Fibroblast of the conjunctiva (primary cell): Measurements from ENCODE around the gene SPSB2.

ENCODE experiments used
- DNase-seq: peaks from one replicate; pipeline ENCODE4 v3.0.0-alpha.2; 2010; ENCODE audit warnings: low read depth

Gene SPSB2

DNA sequence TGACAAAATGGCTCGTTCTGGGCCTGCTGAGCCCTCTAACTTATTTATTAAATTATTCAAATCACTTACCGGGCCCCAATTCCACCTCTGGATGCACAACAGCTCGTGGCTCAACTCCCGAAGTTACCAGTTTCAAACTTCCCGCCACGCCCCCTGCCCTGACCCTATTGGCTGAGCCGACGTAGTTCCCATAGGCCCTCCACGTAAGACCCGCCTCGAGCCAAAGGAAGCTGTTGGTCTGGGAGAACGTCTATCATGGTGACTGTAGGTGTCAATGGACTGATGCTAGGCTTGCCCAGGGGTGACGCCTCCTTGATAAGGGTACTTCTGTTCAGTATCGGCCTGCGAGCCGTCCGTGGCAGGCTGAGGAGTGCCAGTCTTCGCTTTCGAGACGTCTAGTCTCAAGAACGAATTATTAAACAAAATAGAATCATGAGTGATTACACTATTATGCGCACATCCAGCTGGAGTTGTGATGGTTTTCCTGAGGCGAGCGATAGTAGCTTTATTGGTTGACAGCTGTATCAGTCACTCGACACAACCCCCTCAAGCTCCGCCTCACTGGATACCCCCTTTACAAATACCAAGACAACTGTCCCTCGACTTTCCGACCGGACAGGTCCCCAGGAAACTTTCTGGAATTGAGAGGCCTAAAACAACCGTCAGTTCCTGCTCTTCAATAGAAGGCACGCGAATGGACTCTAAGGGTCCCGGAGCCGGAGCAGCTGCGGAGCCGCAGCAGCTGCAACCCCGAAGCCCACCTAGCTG is 21.8 kb downstream of the SPSB2 start, which contains the start of gene CDCA3:
Gene CDCA3, minus strand, starts transcription at position 134 of the 768 bp plus-strand sequence. CDS start 334 bp downstream, outside the sequence.
- DNase-seq: peak; percentile 99

DNA sequence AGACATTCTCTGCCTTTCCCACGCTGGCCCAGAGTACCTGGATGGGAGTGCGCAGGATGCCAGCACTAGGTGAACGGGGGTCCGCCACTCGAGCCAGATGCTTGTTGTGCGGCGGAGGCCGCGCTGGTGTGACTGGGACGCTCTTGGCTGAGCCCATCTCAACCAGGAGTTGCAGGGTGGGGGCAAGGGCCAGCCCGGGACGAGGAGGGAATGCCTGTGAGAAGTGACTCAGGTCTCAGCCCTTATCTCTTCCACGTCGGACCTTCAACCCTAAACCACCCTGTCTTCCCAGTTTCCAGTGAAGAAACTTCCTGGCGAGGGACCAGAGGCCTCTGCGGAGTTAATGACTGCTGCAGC is 22.3 kb downstream of the SPSB2 start:
- no peak for DNase-seq

DNA sequence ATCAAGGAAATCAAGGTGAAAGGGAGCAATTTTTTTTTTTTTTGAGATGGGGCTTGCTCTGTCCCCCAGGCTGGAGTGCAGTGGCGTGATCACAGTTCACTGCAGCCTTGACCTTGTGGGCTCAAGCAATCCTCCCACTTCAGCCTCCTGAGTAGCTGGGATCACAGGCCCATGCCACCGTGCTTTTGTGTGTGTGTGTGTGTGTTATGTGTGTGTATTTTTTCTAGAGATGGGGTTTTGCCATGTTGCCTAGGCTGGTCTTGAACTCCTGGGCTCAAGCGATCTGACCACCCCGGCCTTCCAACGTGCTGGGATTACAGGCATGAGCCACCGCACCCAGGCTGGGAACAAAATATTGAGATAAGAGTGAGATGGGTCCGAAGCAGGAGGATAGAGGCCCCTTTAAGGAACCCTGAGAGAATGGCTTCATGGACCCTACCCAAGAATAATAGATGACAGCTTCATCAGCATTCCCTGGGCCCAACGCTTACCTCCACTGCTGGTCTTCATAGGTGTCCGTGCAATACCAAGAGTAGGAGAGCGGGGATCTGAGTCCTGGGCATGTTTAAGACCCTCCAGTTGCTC is 23.0 kb downstream of the SPSB2 start:
- no peak for DNase-seq

DNA sequence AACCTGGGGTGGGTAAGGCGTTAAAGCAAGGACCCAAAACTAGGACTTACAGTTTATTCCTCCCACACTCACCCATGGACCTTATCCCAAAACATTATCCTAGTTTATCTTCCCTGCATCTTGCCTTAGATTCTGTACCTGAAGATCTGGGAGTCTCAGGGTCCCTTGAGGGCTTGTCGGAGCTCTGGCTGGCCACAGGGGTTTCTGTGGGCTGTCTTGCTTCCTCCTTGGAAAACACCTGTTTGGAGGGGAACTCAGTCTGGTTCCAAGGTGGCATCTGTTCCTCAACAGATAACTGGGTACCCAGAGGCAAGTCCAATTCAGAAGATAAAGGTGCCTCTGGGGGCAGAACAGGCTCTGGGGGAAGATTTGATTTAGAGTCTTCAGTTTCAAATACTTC is 23.7 kb downstream of the SPSB2 start:
- no peak for DNase-seq

DNA sequence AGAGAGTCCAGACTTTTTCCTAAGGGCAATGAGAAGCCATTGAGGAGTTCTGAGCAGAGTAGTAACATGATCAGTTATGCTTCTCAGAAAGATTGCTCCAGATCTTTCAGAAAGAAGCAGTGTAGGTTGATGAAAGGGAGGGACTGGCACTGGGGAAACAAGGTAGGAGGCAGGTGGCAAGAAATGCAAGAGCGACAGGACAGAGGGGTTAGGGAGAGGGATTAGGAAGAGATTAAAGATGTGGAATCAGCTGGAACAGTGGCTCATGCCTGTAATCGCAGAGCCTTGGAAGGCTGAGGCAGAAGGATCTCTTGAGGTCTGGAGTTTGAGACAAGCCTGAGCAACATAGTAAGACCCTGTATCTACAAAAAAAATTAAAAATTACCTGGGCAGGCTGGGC is 25.4 kb downstream of the SPSB2 start:
- no peak for DNase-seq

DNA sequence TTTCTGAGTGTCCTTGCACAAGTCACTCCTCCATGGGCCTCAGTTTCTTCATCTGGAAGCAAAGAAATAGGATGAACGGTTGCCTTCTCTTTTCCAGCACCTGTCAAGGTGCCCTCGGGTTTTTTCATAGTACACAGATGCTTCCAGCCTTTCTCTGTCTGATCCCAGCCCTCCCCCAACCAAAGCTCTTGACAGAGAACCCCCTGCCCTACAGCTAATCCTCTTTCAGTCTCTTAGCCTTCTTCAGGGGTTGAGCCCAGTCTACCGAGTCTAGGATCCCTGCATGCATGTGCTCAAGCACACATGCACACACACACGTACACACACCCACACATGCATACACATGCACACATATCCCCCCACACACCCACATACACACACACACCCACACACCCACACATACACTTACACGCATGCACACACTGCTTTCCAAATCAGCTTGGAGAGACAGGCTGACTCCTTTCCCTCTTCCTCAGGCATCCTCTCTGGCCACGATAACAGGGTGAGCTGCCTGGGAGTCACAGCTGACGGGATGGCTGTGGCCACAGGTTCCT is 26.7 kb downstream of the SPSB2 start:
- no peak for DNase-seq

DNA sequence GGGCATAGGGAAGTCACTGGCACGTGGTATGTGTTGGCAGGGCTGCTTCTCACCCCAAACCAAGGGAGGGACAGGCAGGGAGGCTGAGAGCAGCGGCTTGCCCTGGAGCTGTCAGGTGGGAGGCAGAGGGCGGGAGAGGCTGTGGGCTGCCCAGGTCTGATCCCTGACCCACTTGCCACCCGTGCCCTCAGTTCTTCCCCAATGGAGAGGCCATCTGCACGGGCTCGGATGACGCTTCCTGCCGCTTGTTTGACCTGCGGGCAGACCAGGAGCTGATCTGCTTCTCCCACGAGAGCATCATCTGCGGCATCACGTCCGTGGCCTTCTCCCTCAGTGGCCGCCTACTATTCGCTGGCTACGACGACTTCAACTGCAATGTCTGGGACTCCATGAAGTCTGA is 27.7 kb downstream of the SPSB2 start:
- DNase-seq: no peak

DNA sequence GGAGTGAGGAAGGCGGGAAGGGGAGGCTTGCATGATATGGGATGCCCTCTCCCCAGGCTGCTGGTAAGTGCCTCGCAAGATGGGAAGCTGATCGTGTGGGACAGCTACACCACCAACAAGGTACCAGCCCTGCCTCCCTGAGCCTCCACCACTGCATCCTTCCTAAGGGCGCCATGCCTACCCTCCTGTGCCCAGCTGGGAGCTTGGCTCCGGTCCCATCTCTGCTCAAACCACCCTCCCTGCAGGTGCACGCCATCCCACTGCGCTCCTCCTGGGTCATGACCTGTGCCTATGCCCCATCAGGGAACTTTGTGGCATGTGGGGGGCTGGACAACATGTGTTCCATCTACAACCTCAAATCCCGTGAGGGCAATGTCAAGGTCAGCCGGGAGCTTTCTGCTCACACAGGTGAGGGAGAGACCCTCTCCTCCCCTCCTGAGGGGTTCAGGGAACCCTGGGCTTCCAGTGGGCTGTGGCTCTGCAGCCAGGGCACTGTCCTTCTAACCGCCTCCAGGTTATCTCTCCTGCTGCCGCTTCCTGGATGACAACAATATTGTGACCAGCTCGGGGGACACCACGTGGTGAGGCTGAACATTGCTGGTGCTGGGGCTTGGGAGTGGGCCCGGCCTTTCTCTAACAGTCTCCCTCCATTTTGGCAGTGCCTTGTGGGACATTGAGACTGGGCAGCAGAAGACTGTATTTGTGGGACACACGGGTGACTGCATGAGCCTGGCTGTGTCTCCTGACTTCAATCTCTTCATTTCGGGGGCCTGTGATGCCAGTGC is 29.8 kb downstream of the SPSB2 start:
- no peak for DNase-seq

DNA sequence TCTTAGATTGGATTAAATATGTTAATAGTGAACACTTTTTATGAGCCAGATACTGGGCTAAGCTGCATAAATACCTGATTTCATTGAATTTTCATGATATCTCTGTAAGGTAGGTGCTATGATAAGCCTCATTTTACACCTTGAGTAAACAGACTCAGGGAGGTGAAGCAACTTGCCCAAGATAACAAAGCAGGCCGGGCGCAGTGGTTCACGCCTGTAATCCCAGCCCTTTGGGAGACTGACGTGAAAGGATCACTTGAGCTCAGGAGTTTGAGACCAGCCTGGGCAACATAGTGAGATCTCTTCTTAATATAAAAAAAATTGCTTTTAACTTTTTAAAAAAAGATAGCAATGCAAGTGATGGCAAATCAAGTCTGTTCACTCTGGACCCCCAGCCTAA is 31.0 kb downstream of the SPSB2 start:
- DNase-seq: no peak

DNA sequence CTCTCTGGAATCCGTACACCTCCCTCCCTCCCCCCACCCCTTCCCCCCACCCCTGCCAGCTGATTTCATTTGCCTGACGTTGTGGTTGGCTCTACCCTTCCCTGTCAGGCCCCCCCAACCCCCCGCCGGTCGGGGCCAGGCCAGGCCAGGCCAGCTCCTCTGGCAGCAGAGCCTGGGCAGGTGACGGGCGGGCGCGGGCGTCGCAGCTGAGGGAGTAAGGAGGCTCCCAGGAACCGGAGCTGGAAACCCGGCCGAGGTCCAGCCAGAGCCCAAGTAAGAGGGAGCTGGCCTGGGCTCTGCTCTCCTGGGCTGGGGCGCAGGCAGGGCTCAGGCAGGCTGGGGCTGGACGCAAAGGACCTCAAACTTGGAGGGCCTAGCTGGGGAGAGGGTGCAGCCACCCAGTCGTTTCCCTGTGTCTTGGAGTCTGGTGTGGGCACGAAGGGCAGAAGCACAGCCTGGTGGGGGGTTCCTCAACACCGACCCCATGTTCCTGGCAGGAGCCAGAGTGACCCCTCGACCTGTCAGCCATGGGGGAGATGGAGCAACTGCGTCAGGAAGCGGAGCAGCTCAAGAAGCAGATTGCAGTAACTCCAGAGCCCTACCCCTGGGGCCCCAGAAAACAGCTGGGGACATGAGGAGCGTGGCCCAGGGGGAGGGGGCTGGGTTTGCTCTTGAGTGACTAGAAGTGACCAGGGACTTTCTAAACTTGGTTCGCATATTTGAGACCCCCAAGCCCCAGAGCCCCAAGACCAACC is 32.2 kb downstream of the SPSB2 start, which contains the start of gene GNB3:
Gene GNB3, plus strand, starts transcription at position 165 of the 755 bp plus-strand sequence. Its CDS starts 363 bp downstream, at position 528.
- DNase-seq: no peak

DNA sequence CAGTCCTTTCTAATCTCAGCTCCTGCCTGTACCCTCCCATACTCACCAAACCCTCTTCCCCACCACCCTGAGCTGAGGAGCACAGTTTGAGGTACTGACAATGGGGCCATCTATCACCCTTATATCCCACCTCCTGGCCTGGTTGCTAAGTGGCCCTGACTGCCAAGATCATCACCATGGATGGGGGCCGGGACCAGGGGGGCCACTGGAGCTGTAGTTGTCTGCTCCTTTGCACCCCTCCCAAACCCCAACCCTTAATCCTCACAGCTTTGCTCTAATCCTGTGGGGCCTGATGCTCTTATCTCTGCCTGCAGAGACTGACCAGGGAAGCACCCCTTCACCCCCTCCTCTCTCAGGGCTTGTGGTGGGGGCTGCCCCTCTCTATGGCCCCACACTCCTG is 32.8 kb downstream of the SPSB2 start:
- DNase-seq: no peak

DNA sequence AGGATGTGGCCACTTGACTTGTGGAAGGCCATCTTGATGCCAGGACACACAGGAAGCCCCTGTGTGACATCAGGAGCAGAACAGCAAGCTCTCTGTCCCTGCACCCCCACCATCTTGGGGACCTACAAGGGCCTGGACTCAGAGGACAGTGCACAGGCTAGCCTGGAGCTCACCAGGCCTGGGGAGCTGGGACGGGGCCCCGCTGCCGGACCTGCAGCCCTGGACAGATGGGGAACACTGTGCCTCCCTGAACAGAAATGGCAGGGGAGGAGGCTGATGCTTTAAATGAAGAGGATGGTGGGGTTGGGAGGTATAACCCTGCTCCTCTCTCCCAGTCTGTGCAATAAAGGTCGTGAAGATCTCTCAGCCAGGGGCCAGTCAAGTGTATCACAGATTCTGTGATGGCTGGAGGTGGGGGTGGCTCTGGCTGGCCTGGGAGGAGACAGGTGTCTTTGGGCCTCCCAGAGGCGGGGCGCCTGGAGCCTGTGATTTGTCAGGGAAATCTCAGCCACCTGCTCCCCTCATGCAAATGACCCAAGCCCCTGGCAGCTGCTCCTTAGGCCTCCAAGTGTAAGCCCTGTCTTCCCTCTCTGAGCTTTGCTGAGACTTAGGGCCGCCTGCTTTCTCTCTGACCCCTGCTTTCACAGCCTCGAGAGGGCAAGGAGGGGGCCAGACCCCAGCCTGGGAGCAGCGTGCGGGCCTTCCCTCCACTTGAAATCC is 33.5 kb downstream of the SPSB2 start:
- no peak for DNase-seq

DNA sequence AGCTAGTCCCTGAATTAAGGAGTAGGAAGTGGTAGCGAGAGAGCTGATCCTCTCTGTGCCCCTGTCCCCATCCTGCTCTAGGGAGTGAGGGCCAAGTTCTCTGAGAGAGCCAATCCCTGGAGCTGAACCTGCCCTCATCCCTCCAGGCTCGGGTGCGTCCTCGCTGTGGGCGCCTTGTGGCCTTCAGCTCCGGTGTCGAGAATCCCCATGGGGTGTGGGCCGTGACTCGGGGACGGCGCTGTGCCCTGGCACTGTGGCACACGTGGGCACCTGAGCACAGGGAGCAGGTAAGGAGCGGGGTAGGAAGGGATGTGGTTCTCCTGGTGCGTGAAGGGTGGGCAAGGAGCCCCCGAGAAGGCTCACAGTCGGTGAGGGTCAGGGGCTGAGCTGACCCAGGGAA is 34.2 kb downstream of the SPSB2 start:
- no peak for DNase-seq

DNA sequence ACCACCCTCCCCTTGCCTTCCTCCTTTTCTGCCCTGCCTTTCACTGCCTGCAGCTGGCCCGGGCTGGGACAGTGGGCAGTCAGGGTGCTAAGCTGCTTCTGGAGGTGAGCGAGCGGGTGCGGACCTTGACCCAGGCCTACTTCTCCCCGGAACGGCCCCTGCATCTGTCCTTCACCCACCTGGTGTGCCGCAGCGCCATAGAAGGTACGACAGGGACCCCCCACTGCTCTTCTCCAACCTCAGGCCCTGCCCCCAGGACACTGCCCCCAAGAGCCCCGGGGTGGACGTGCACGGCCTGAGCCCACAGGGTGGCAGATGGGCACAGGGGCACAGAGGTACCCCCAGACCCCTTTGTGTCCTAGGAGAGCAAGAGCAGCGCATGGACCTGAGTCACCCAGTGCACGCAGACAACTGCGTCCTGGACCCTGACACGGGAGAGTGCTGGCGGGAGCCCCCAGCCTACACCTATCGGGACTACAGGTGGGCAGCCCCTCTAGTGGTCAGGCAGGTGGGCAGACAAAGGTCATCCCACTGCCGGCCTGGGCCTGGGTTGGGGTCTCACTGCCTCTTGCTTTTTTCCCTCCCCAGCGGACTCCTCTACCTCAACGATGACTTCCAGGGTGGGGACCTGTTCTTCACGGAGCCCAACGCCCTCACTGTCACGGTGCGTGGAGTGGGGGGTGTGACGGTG is 35.6 kb downstream of the SPSB2 start:
- DNase-seq: no peak

DNA sequence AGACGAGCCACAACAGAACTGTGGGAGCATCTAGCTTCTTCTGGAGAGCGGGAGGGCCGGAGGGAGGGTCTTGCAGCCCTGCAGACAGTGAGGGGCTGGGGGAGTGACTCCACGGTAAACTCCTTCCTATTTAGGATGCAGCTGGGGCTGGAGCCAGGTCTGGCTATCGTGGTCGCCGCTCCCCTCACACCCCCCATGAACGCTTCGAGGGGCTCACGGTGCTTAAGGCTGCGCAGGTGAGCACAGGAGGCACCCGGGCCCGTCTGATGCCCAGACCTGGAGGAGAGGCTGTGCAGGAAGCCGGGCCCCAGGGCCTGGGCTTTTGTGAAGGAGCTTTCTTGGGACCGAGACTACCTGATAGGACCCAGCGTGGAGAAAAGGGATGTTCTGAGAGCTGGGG is 36.3 kb downstream of the SPSB2 start:
- no peak for DNase-seq

DNA sequence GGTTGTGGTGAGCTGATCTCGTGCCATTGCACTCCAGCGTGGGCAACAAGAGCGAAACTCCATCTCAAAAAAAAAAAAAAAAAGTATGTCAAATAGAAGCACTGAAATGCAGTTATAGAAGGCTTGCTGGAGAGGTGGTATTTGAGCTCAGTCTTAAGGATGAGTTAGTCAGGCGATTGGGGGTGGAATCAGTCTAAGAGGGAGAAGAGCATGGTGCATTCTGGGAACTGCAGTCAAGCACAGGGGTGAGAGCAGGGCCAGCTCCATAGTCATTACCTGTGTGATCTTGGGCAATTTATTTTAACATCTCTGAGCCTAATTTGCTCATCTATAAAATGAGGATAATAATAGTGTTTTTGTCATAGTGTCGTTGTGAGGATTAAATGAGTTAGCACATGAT is 38.2 kb downstream of the SPSB2 start:
- DNase-seq: no peak

DNA sequence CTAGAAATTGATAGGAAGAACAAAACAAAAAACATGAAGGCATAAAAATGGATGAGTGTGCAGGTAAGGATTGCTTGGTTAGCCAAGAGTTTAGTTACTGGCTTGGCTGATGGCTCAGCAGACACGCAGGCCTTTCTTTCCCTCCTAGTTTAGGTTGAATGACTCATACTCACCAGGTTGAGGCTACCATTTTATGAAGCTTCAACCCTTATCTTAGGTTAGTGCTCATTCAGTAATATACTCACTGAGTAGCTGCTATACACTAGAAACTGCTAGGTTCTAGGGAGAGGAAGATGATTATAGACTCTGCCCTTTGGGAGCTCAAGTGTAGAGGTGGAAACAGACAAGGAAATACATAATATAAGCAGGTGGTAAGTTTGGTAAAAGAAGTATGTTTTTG is 38.8 kb downstream of the SPSB2 start:
- DNase-seq: no peak

DNA sequence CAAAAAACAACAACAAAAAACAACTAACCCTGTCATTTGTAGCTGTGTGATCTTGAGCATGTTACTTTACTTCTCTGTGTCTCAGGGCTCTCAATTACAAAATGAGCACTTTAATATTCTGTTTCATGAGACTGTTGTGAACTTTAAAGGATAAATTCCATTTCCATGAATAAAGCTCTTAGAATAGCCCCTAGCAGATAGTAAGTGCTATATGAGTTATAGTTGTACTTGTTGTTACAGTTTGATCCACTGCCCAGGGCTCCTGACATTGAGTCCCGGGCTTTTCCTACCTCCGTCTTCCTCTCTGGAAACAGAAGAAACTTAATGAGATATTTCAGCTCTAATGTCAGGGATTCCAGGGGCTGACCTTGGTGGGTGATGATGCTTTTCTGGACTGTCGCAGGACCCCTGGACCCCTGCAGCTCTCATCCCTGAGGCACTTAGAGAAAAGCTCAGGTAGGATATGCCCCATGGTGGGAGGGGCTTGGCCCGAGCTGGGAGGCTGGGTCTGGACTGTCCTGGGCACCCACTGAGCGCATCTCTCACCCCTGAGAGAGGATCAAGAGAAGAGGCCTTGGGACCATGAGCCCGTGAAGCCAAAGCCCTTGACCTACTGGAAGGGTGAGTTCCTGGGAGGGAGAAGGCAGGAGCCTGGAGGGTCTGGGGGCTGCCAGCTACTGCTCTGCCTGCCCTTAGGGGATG is 39.8 kb downstream of the SPSB2 start:
- no peak for DNase-seq

DNA sequence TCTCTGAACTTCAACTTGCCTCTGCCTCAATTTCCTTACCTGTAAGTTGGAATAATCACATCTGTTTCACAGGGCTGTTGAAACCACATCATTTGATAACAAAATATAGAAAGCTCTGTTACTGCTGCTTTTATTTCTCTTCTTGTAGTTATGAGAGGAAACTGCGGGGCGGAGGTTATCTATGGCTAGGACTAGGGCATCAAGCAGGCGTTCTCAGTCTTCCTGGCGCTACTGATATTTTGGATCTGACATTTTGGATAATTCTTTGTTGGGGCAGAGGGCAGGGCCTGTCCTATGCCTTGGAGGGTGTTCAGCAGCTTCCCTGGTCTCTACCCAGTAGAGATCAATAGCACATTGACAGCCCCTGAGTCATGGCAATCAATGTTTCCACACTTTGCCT is 41.0 kb downstream of the SPSB2 start:
- DNase-seq: no peak

DNA sequence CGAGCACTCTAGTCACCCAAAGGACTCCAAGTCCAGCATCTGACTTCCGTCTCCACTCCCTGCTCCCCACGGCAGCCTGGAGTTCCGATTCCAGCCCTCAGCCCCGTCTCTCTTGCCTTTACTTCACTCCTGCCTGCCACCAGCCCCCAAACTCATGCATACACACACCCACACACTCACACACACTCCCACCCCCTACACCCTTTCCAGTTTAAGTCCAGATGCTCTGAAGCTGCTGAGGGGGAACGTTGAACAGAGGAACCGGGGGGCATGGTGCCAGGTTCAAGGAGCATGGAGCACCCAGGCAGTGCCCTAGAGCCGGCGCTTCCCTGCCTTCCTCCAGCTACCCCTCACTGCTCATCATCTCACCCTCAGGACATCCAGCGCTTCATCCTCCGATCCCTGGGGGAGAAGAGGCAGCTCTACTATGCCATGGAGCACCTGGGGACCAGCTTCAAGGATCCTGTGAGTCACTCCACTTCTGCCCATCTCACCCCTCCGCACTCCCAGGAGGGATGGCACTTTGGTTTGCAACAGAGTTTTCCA is 41.6 kb downstream of the SPSB2 start:
- DNase-seq: no peak
